ENCODE measurements around the gene HOXA1. TPM values are rescaled to one million over a fixed set of nuclear protein-coding genes. Genes with fewer than 3 reads are reported as not detected.

The HOXA1 gene
- total and polyA plus RNA-seq, 2 of the 8 experiments (the other 6 are each of a cell fraction or from before 2014, with no cell fraction given), result not detected

GRCh38 chr7:27099453-27100370 is 3.9 kb upstream of the HOXA1 start:
- ChIA-PET CTCF (ENCODE audit: partially characterized antibody) (interaction anchor here (0.8 to 12.1 kb wide), 6 partner anchors 7 to 247 kb away, joined by 3 to 123 read pairs (median 3); partner anchors contain the start of genes HOXA5 and HOXA6), POLR2A (ENCODE audit: partially characterized antibody) (no interaction called here)
- no peak for FAIRE-seq
- no peak overlapping the region for H2BK120ac ChIP-seq (replicated peaks; ENCODE audit: low read depth, low read length)
- no peaks in the 10 kb centered on the region for H3K9me3 ChIP-seq (ENCODE audit: insufficient read depth in 2 of 2, low read depth in 1 of 2, low read length in 1 of 2)
- no peak for DNase-seq (ENCODE audit: low read depth in 1 of 2, low spot score in 2 of 2)
- H3K79me2 ChIP-seq (ENCODE audit: control insufficient read depth in 1 of 2, insufficient read depth in 2 of 2, low read length in 2 of 2), result no peaks in the 10 kb centered on the region
- H2BK15ac ChIP-seq (ENCODE audit: low read length), result no peak overlapping the region
- H3K79me1 ChIP-seq (ENCODE audit: low read depth, low read length), result no peaks in the 10 kb centered on the region
- H3K9ac ChIP-seq (replicated peaks in 1 of 4; ENCODE audit: extremely low read depth in 1 of 4, low read depth in 3 of 4, low read length in 3 of 4), result no peak overlapping the region
- no peak overlapping the region for H3K56ac ChIP-seq (replicated peaks; ENCODE audit: insufficient read length, low read depth, low read length)
- H4K8ac ChIP-seq (ENCODE audit: extremely low read depth, insufficient read depth, low read length), result no peak overlapping the region
- 21 to 100% methylated on average over 1 to 8 of the region's 8 CpGs for WGBS, 2 experiments (ENCODE audit: extremely low coverage in 1 of 2, insufficient coverage in 1 of 2, insufficient read length in 1 of 2, insufficient replicate concordance in 2 of 2, low coverage in 1 of 2, low lambda C conversion rate in 2 of 2, missing lambda C conversion rate in 1 of 2)
- H3K36me3 ChIP-seq (ENCODE audit: control insufficient read depth in 2 of 4, insufficient read depth in 4 of 4, low read length in 3 of 4), result peaks cover 0 to 11% (median 0%) of the 10 kb centered on the region in 4 experiments; a peak in 1 of 8 replicates
- peaks cover 93 to 100% (median 99%) of the 10 kb centered on the region in 4 experiments for H3K27me3 ChIP-seq (replicated peaks in 1 of 4; ENCODE audit: control insufficient read depth in 3 of 4, extremely low read depth in 1 of 4, insufficient read depth in 3 of 4, low read length in 3 of 4)
- no peak overlapping the region for H2BK12ac ChIP-seq (ENCODE audit: low read depth, low read length)
- no peak overlapping the region for H3K23ac ChIP-seq (ENCODE audit: insufficient read length)
- no peak overlapping the region for H2AFZ ChIP-seq (ENCODE audit: low read length)
- H4K91ac ChIP-seq (replicated peaks; ENCODE audit: insufficient read length, low read length), result no peak overlapping the region
- no peak overlapping the region for H2BK5ac ChIP-seq (ENCODE audit: low read depth, low read length)
- TF ChIP-seq SIN3A (conservative IDR thresholded peaks at IDR 0.05 in 1 of 2, IDR thresholded peaks at IDR 0.05 in 1 of 2; ENCODE audit: low read depth in 1 of 2, low read length in 2 of 2) (no peak), TBP (IDR thresholded peaks at IDR 0.05; ENCODE audit: low read depth, low read length) (no peak), RNF2 (IDR thresholded peaks at IDR 0.05; ENCODE audit: borderline replicate concordance, low read depth, low read length, missing control alignments, poor library complexity, severe bottlenecking) (no peak), TCF12 (IDR thresholded peaks at IDR 0.05; ENCODE audit: low read depth, low read length) (no peak), BRCA1 (IDR thresholded peaks at IDR 0.05; ENCODE audit: low read depth, low read length) (no peak), RFX5 (IDR thresholded peaks at IDR 0.05; ENCODE audit: borderline replicate concordance, low read depth, low read length) (no peak)
- H3K4me2 ChIP-seq (ENCODE audit: insufficient read depth in 1 of 2, low read depth in 2 of 2, low read length in 2 of 2), result no peak overlapping the region
- H4K20me1 ChIP-seq (replicated peaks in 1 of 2; ENCODE audit: control insufficient read depth in 1 of 2, insufficient read depth in 2 of 2, low read length in 2 of 2), result peaks cover 18 to 40% of the 10 kb centered on the region in 2 experiments
- no peak overlapping the region for H3K27ac ChIP-seq (ENCODE audit: low read depth, low read length)
- H3K18ac ChIP-seq (ENCODE audit: extremely low read depth, low read length), result no peak overlapping the region
- no peak overlapping the region for H4K5ac ChIP-seq (ENCODE audit: insufficient read length, low read depth, low read length)
- peaks cover 0 to 19% (median 12%) of the 10 kb centered on the region in 4 experiments; a peak in 6 of 7 replicates for H3K4me1 ChIP-seq (replicated peaks in 1 of 4; ENCODE audit: control insufficient read depth in 3 of 4, insufficient read depth in 4 of 4, low read length in 3 of 4)
- H2BK20ac ChIP-seq (ENCODE audit: low read length), result no peak overlapping the region
- H3K14ac ChIP-seq (ENCODE audit: insufficient read length), result no peak overlapping the region
- no peak overlapping the region for H2AK5ac ChIP-seq (ENCODE audit: low read depth, low read length)
- no peak overlapping the region for H3K4ac ChIP-seq (replicated peaks; ENCODE audit: insufficient read length, low read depth, low read length)
- H3K4me3 ChIP-seq (ENCODE audit: extremely low read depth in 1 of 4, insufficient read depth in 2 of 4, low read depth in 3 of 4, low read length in 4 of 4), result no peak overlapping the region
- H3K23me2 ChIP-seq (ENCODE audit: low read depth, low read length), result peaks cover 6% of the 10 kb centered on the region; the same call in 1 of the 2 replicates
